Amniotic epithelial cell (primary cell): ENCODE data around the gene PALMD.

ENCODE experiments used
- DNase-seq: peaks from one replicate; pipeline ENCODE4 v3.0.0-alpha.2; 2010; ENCODE audit warnings: low read depth

The PALMD gene

GRCh38 chr1:99645699-99646531 is at the start of gene PALMD:
Gene PALMD (plus strand): TSS chr1:99646113. CDS start chr1:99646318, 205 bp downstream.
- peak; percentile 54 for DNase-seq

- DNase-seq: peak; percentile 34
Measured at GRCh38 chr1:99598738-99599411, 47.0 kb upstream of the PALMD start.

GRCh38 chr1:99599678-99600175 is 46.2 kb upstream of the PALMD start:
- peak; percentile 96 for DNase-seq

GRCh38 chr1:99600782-99601181 is 45.1 kb upstream of the PALMD start:
- peak; percentile 18 for DNase-seq

- no peak for DNase-seq
Measured at GRCh38 chr1:99601208-99601607, 44.7 kb upstream of the PALMD start.

GRCh38 chr1:99601709-99602403 is 44.1 kb upstream of the PALMD start:
- DNase-seq: no peak

GRCh38 chr1:99602404-99602969 is 43.4 kb upstream of the PALMD start:
- no peak for DNase-seq

- DNase-seq: peak; percentile 38
Measured at GRCh38 chr1:99603699-99604560, 42.0 kb upstream of the PALMD start.

GRCh38 chr1:99606306-99606705 is 39.6 kb upstream of the PALMD start:
- no peak for DNase-seq

- DNase-seq: no peak
Measured at GRCh38 chr1:99607590-99607989, 38.3 kb upstream of the PALMD start.

- no peak for DNase-seq
Measured at GRCh38 chr1:99608058-99608457, 37.9 kb upstream of the PALMD start.

GRCh38 chr1:99613716-99614115 is 32.2 kb upstream of the PALMD start:
- no peak for DNase-seq

- no peak for DNase-seq
Measured at GRCh38 chr1:99614728-99615127, 31.2 kb upstream of the PALMD start.

- no peak for DNase-seq
Measured at GRCh38 chr1:99619583-99619982, 26.3 kb upstream of the PALMD start.

GRCh38 chr1:99621340-99621901 is 24.5 kb upstream of the PALMD start:
- DNase-seq: no peak

GRCh38 chr1:99622702-99623347 is 23.1 kb upstream of the PALMD start:
- DNase-seq: no peak

- DNase-seq: no peak
Measured at GRCh38 chr1:99623554-99623953, 22.4 kb upstream of the PALMD start.

GRCh38 chr1:99627615-99628014 is 18.3 kb upstream of the PALMD start:
- DNase-seq: no peak

- DNase-seq: no peak
Measured at GRCh38 chr1:99629164-99629563, 16.7 kb upstream of the PALMD start.

GRCh38 chr1:99634971-99635624 is 10.8 kb upstream of the PALMD start:
- DNase-seq: no peak
